H1 (cell line): ENCODE results near the gene BRMS1. TPM values are rescaled to one million over a fixed set of nuclear protein-coding genes. Genes with fewer than 3 reads are reported as not detected.

Source experiments
- CBX8 ChIP-seq: fragments of 300-800, 300-1000 bp; sonication (generic); IDR thresholded peaks from 2 replicates; pipeline ENCODE4 v1.7.1; 2016; ENCODE audit warnings: low read depth, low read length, borderline replicate concordance
- RAD21 ChIP-seq, 2 experiments: IDR thresholded peaks in 1 of 2; conservative IDR thresholded peaks in 1 of 2; 2 replicates each; pipeline ENCODE4 v1.6.1; 2011; ENCODE audit warnings: low read depth in 2 of 2, low read length in 2 of 2, improper control_type of control experiment in 1 of 2, inconsistent platforms in 1 of 2, mild to moderate bottlenecking in 1 of 2, moderate library complexity in 1 of 2
- SIX5 ChIP-seq: IDR thresholded peaks from 2 replicates; pipeline ENCODE4 v1.6.1; 2011; ENCODE audit warnings: mild to moderate bottlenecking, low read depth, low read length
- polyA plus RNA-seq, 7 experiments: library from polyadenylated mRNA; depleted of rRNA in 3 of 7; stranded (reverse) in 5 of 7; unstranded in 2 of 7; fragments of >200 nt in 5 of 7; fragments of 200-250 nt in 2 of 7; gene quantifications; 1 replicate in 5 of 7; 2 replicates in 1 of 7; 4 replicates in 1 of 7; pipeline versions ENCODE4 v1.2.1 to v1.2.3, GENCODE V29; 2011 to 2013; ENCODE audit warnings: missing spikeins in 2 of 7, mixed read lengths in 2 of 7
- total RNA-seq: library from RNA; stranded (reverse); fragmentation: NEBNext Ultra II Directional; extraction: Animal tissue kit (Norgen Biotek cat#: 25700); gene quantifications from 2 replicates; pipeline ENCODE4 v1.2.1, GENCODE V29; 2021
- TF ChIP-seq, protein P1 (sequence below), 3 experiments: IDR thresholded peaks; 1 replicate in 2 of 3; 2 replicates in 1 of 3; pipeline versions ENCODE4 v1.5.1 to v1.6.1; 2011; ENCODE audit warnings: low read length in 3 of 3, mild to moderate bottlenecking in 3 of 3, inconsistent platforms in 2 of 3, low read depth in 1 of 3, moderate library complexity in 1 of 3; ENCODE audit not compliant: insufficient read depth in 1 of 3; ENCODE audit errors: control extremely low read depth in 1 of 3

Gene BRMS1
- total and polyA plus RNA-seq, 2 of the 8 experiments (the other 6 are each of a cell fraction or from before 2014, with no cell fraction given) = 39.2 to 46.1 TPM

DNA sequence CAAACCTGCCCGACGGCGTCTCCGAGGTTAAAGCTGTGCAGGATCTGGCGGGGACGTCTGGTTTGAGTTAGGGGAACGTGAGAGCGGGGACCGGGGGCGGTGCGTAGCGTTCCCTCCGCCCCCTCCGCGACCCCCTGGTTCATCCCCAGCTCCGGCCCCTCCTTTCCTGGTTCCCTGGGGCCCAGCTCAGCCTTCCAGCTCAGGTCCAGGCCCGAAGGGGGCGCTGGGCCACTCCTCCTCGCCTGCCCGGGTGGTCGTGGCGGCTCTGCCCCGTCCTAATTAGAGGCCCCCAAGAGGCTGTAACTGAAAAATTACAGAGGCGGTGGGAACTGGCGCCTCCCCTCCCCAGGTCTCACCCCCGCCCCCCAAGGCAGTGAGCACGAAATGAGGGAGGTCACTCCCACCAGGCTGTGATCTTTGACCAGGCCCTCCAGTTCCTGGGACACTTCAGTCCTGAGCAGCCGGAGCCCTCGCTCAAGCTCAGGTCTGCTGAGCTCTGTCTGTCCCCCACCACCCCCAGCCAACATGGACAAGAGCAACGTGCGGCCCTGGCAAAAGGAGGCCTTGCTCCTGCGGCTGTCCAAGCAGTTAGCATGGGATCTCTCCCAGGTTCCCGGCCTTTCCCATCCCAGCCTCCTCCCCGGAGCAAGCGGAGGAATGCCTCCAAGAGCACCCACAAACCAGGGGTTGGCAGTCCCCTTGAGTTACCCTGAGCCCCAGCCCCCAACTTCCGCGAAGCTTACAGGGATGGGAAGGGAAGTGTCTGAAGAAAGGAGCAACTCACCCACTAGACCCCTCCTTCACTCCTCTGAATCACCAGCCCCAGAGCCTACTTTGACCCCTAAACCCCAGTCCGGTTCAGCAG, 31.4 kb downstream of the BRMS1 start (continued):
- TF ChIP-seq RAD21 (IDR thresholded peaks at IDR 0.05 in 1 of 2, conservative IDR thresholded peaks at IDR 0.05 in 1 of 2; ENCODE audit: low read depth in 2 of 2, low read length in 2 of 2) (peak; percentile 18 to 43; a peak in 3 of 4 replicates), CBX8 (no peak), SIX5 (no peak)
- TF ChIP-seq, protein P1, sequence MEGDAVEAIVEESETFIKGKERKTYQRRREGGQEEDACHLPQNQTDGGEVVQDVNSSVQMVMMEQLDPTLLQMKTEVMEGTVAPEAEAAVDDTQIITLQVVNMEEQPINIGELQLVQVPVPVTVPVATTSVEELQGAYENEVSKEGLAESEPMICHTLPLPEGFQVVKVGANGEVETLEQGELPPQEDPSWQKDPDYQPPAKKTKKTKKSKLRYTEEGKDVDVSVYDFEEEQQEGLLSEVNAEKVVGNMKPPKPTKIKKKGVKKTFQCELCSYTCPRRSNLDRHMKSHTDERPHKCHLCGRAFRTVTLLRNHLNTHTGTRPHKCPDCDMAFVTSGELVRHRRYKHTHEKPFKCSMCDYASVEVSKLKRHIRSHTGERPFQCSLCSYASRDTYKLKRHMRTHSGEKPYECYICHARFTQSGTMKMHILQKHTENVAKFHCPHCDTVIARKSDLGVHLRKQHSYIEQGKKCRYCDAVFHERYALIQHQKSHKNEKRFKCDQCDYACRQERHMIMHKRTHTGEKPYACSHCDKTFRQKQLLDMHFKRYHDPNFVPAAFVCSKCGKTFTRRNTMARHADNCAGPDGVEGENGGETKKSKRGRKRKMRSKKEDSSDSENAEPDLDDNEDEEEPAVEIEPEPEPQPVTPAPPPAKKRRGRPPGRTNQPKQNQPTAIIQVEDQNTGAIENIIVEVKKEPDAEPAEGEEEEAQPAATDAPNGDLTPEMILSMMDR (IDR thresholded peaks at IDR 0.05; ENCODE audit: control extremely low read depth in 1 of 3, insufficient read depth in 1 of 3, low read depth in 1 of 3, low read length in 3 of 3) = peak in 2 of 3 experiments; percentile 48 to 62; a peak in 3 of 4 replicates
